Measurements from ENCODE around the gene SORCS2.

DNA sequence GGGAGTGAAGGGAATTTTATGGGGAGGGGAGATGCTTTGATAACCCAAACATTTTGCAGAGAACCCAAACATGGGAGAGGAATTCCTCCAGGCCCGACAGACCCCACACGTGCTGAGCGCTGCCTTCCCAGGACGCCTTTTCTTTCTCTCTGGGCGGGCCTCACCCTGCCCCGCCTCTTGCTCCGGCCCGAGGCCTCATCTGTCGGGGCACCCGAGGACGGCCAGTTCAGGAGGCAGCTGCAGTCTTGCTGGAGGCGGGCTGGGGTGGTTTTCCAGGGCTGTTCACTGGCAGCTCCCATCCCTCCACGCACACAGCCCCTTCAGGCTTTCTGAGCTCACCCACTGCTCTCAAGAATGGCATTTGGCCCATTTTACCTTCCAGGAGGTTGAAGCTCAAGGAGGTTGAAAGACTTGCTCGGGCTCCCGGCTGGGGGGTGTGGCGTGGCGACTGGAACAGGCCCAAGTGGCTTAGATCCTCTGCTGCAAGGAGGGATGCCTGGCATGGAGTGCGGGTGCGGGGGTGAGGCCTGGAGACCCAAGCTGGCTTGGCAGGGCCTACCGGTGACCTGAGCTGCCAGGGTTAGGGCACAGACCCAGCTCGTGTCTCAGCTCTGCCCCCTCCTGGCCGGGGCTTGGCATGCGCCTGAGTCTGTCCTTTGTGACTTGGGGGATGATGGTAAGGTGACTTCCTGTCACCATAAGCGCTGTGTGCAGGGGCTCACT lies 143.2 kb downstream of the SORCS2 start:
- peak; percentile 69 for TF ChIP-seq CTCF (IDR thresholded peaks at IDR 0.05)
- no peak for TF ChIP-seq POLR2AphosphoS5 (IDR thresholded peaks at IDR 0.05; ENCODE audit: low read depth, low read length)
- no peak for TF ChIP-seq USF2 (IDR thresholded peaks at IDR 0.05; ENCODE audit: borderline replicate concordance, low read depth, low read length)
- no peak for TF ChIP-seq TAF1 (IDR thresholded peaks at IDR 0.05; ENCODE audit: borderline replicate concordance, low read depth, low read length)
- TF ChIP-seq EZH2phosphoT487 (IDR thresholded peaks at IDR 0.05; ENCODE audit: borderline replicate concordance, low read depth): no peak
- no peak for TF ChIP-seq TEAD4 (IDR thresholded peaks at IDR 0.05; ENCODE audit: borderline replicate concordance, insufficient read depth)

Data from SK-N-SH (cell line).